H9 (cell line): Measurements from ENCODE around the gene GPR62. TPM values are rescaled to one million over a fixed set of nuclear protein-coding genes. Genes with fewer than 3 reads are reported as not detected.

ENCODE experiments used
- DNase-seq: peaks from one replicate; pipeline ENCODE4 v3.0.0-alpha.2; 2017
- H2AFZ ChIP-seq: one replicate; pipeline ENCODE4 v1.6.1; 2013; ENCODE audit warnings: mild to moderate bottlenecking, low read length, control low read depth, moderate library complexity
- H2AK5ac ChIP-seq: 2 replicates; pipeline ENCODE4 v1.6.1; 2013; ENCODE audit warnings: low read length, control low read depth, mixed read lengths; ENCODE audit not compliant: insufficient read length
- H2BK120ac ChIP-seq: one replicate; pipeline ENCODE4 v1.6.1; 2013; ENCODE audit warnings: low read depth, mild to moderate bottlenecking, low read length, control low read depth, inconsistent platforms; ENCODE audit not compliant: poor library complexity, severe bottlenecking
- H2BK12ac ChIP-seq: 2 replicates; pipeline ENCODE4 v1.6.1; 2013; ENCODE audit warnings: low read length, control low read depth, mixed read lengths, low read depth; ENCODE audit not compliant: insufficient read length
- H2BK15ac ChIP-seq: 2 replicates; pipeline ENCODE4 v1.6.1; 2013; ENCODE audit warnings: low read depth, low read length, control low read depth
- H2BK20ac ChIP-seq: one replicate; pipeline ENCODE4 v1.6.1; 2013; ENCODE audit warnings: low read depth, mild to moderate bottlenecking, low read length, control low read depth, inconsistent platforms; ENCODE audit not compliant: poor library complexity, severe bottlenecking
- H2BK5ac ChIP-seq: 2 replicates; pipeline ENCODE4 v1.6.1; 2013; ENCODE audit warnings: low read length, control low read depth, mixed read lengths; ENCODE audit not compliant: insufficient read length
- H3K14ac ChIP-seq: 2 replicates; pipeline ENCODE4 v1.6.1; 2013; ENCODE audit warnings: low read length, control low read depth; ENCODE audit not compliant: insufficient read depth
- H3K18ac ChIP-seq: 2 replicates; pipeline ENCODE4 v1.6.1; 2013; ENCODE audit warnings: low read depth, mild to moderate bottlenecking, mixed read lengths, low read length, control low read depth; ENCODE audit not compliant: insufficient read length
- H3K23ac ChIP-seq: 2 replicates; pipeline ENCODE4 v1.6.1; 2013; ENCODE audit warnings: low read length, control low read depth, mixed read lengths, low read depth; ENCODE audit not compliant: insufficient read length
- H3K23me2 ChIP-seq: 2 replicates; pipeline ENCODE4 v1.6.1; 2013; ENCODE audit warnings: low read depth, mild to moderate bottlenecking, mixed read lengths, low read length, control low read depth; ENCODE audit not compliant: insufficient read length, poor library complexity, severe bottlenecking
- H3K27ac ChIP-seq: 2 replicates; pipeline ENCODE4 v1.5.1; 2013; ENCODE audit warnings: low read length, control low read depth, mixed read lengths, low read depth; ENCODE audit not compliant: insufficient read length
- H3K27me3 ChIP-seq: 2 replicates; pipeline ENCODE4 v1.6.1; 2013; ENCODE audit warnings: low read length, control low read depth, inconsistent platforms; ENCODE audit not compliant: insufficient read depth
- H3K4ac ChIP-seq: 2 replicates; pipeline ENCODE4 v1.6.1; 2013; ENCODE audit warnings: low read depth, mild to moderate bottlenecking, control low read depth, inconsistent platforms, low read length, moderate library complexity
- H3K4me1 ChIP-seq: 2 replicates; pipeline ENCODE4 v1.6.1; 2013; ENCODE audit warnings: low read length, control low read depth, inconsistent platforms; ENCODE audit not compliant: insufficient read depth
- H3K4me2 ChIP-seq: 2 replicates; pipeline ENCODE4 v1.6.1; 2013; ENCODE audit warnings: low read length, control low read depth, mixed read lengths; ENCODE audit not compliant: insufficient read length, insufficient read depth
- H3K56ac ChIP-seq: 2 replicates; pipeline ENCODE4 v1.6.1; 2013; ENCODE audit warnings: low read depth, mild to moderate bottlenecking, mixed read lengths, low read length, control low read depth; ENCODE audit not compliant: insufficient read length
- H3K79me1 ChIP-seq: 2 replicates; pipeline ENCODE4 v1.6.1; 2013; ENCODE audit warnings: low read depth, mild to moderate bottlenecking, moderate library complexity, low read length, control low read depth, inconsistent platforms; ENCODE audit not compliant: insufficient read depth, poor library complexity, severe bottlenecking
- H3K79me2 ChIP-seq: 2 replicates; pipeline ENCODE4 v1.6.1; 2013; ENCODE audit warnings: low read length, control low read depth, inconsistent platforms; ENCODE audit not compliant: insufficient read depth
- H3K9ac ChIP-seq: 2 replicates; pipeline ENCODE4 v1.6.1; 2013; ENCODE audit warnings: low read length, control low read depth, mixed read lengths; ENCODE audit not compliant: insufficient read length; ENCODE audit errors: extremely low read depth
- H3K9me3 ChIP-seq: one replicate; pipeline ENCODE4 v1.6.1; 2013; ENCODE audit warnings: low read depth, low read length, inconsistent platforms; ENCODE audit not compliant: control insufficient read depth
- H3T11ph ChIP-seq: one replicate; pipeline ENCODE4 v1.6.1; 2013; ENCODE audit warnings: mild to moderate bottlenecking, low read length, control low read depth, inconsistent platforms
- H4K20me1 ChIP-seq: one replicate; pipeline ENCODE4 v1.6.1; 2013; ENCODE audit not compliant: control insufficient read depth, insufficient read length, insufficient read depth
- H4K5ac ChIP-seq: 2 replicates; pipeline ENCODE4 v1.6.1; 2013; ENCODE audit warnings: low read depth, mild to moderate bottlenecking, mixed read lengths, low read length, control low read depth; ENCODE audit not compliant: insufficient read length
- H4K8ac ChIP-seq: replicated peaks from 2 replicates; pipeline ENCODE4 v1.6.1; 2013; ENCODE audit warnings: low read length, control low read depth, mixed read lengths, low read depth; ENCODE audit not compliant: insufficient read length
- H4K91ac ChIP-seq: 2 replicates; pipeline ENCODE4 v1.6.1; 2013; ENCODE audit warnings: low read depth, mild to moderate bottlenecking, moderate library complexity, mixed read lengths, low read length, control low read depth; ENCODE audit not compliant: insufficient read length
- H3K27ac Mint-ChIP-seq, 3 experiments: 2 replicates in 2 of 3; 3 replicates in 1 of 3; pipeline ENCODE4 v1.8.0; 2020 to 2021; ENCODE audit warnings: mixed read lengths in 3 of 3, mild to moderate bottlenecking in 1 of 3, moderate library complexity in 1 of 3
- H3K27me3 Mint-ChIP-seq: 2 replicates; pipeline ENCODE4 v1.8.0; 2021; ENCODE audit warnings: low read depth, mild to moderate bottlenecking, moderate library complexity, mixed read lengths
- H3K36me3 Mint-ChIP-seq, 3 experiments: 2 replicates in 2 of 3; 3 replicates in 1 of 3; pipeline ENCODE4 v1.8.0; 2020 to 2021; ENCODE audit warnings: low read depth in 3 of 3, mixed read lengths in 3 of 3; ENCODE audit not compliant: insufficient read depth in 1 of 3
- H3K4me1 Mint-ChIP-seq, 2 experiments: 2 replicates each; pipeline ENCODE4 v1.8.0; 2020; ENCODE audit warnings: mixed read lengths in 2 of 2
- H3K4me3 Mint-ChIP-seq, 2 experiments: 2 replicates in 1 of 2; 3 replicates in 1 of 2; pipeline ENCODE4 v1.8.0; 2020 to 2021; ENCODE audit warnings: mild to moderate bottlenecking in 2 of 2, mixed read lengths in 2 of 2, moderate library complexity in 1 of 2
- H3K9me3 Mint-ChIP-seq, 2 experiments: 2 replicates in 1 of 2; 3 replicates in 1 of 2; pipeline ENCODE4 v1.8.0; 2020; ENCODE audit warnings: mild to moderate bottlenecking in 2 of 2, mixed read lengths in 2 of 2, moderate library complexity in 1 of 2
- WGBS: extraction: QIAGEN DNeasy Blood & Tissue Kit; methylation state at CpG from one replicate; pipeline ENCODE4 v1.1.7; 2013; ENCODE audit warnings: missing lambda C conversion rate, low lambda C conversion rate, mixed read lengths; ENCODE audit not compliant: insufficient read length; ENCODE audit errors: extremely low coverage; 5-methylcytosine and 5-hydroxymethylcytosine counted together
- total RNA-seq: library from RNA; stranded (reverse); gene quantifications from 2 replicates; pipeline ENCODE4 v1.2.1, GENCODE V29; 2021
- TF ChIP-seq, protein P1 (sequence below): fragments of 200-600 bp; sonication (generic); conservative IDR thresholded peaks from 3 replicates; pipeline ENCODE4 v1.8.0; 2021; ENCODE audit warnings: antibody characterized with exemption, mild to moderate bottlenecking

GPR62 gene
- total RNA-seq, 1 experiment from 2014 or later = 0.13 TPM

DNA sequence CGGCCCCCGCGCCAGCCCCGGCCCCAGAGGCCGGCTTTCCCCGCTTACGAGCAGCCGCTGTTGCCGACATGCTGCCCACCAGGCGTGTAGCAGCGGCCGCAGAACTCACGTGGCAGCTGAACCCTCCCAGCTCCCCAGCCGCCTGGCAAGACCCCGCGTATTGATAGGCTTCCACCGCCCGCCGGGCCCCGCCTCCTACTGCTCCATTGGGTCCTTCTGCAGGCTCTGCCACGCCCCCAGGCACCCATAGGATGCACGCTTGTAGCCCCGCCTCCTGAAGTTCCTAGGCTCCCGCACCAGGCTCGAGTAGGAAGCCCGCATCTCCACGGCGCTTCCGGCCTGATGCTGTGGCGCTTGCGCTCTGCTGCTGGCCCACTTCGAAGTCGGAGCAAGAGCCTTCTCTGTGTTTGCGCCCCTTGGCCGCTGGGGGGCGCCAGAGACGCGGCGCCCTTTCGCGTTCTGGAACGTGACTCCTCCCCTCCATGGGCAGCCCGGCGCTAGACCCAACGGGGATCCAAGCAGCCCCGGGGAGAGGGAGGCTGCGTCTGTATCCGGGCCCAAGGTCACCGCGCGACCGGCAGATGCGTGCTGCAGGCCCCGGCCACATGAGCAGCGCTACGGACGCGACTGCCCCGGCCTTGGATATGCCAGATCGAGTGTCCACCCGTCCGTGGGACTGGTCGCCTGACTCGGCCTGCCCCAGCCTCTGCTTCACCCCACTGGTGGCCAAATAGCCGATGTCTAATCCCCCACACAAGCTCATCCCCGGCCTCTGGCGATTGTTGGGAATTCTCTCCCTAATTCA, 13.2 kb upstream of the GPR62 start, which contains the start of the genes PARP3 and RRP9:
Gene PARP3 (plus strand): TSS at position 566 of the 805 bp plus-strand sequence. CDS start 993 bp downstream, outside the sequence.
Gene RRP9 (minus strand): TSS at position 107 of the 805 bp plus-strand sequence. CDS start 37 bp downstream, at position 70.
- H2BK5ac ChIP-seq = no peak within 1 kb of the TSS
- no peak within 1 kb of the TSS for H3K4ac ChIP-seq
- H3K56ac ChIP-seq = no peak within 1 kb of the TSS
- Mint-ChIP-seq H3K27ac (peak within 1 kb of the TSS; percentile 17 to 71 (median 19); a peak in 2 of 7 replicates), H3K4me1 (peaks cover 17 to 18% of the 10 kb centered on the region in 2 experiments), H3K4me3 (peak within 1 kb of the TSS; percentile 87 to 93), H3K9me3 (no peaks in the 10 kb centered on the region; a peak in 1 of 5 replicates), H3K27me3 (peaks cover 44% of the 10 kb centered on the region), H3K36me3 (peaks cover 21 to 35% (median 32%) of the 10 kb centered on the region in 3 experiments; a peak in 6 of 7 replicates)
- H3K23ac ChIP-seq = no peak within 1 kb of the TSS
- DNase-seq = peak; percentile 100
- no peaks in the 10 kb centered on the region for H4K20me1 ChIP-seq
- H4K91ac ChIP-seq = no peak within 1 kb of the TSS
- H3K4me2 ChIP-seq = peak within 1 kb of the TSS; percentile 87
- no peak within 1 kb of the TSS for H2AK5ac ChIP-seq
- no peak within 1 kb of the TSS for H4K8ac ChIP-seq
- peaks cover 10% of the 10 kb centered on the region for H3K79me2 ChIP-seq
- H2AFZ ChIP-seq = no peak within 1 kb of the TSS
- no peak within 1 kb of the TSS for H3K14ac ChIP-seq
- H3T11ph ChIP-seq = no peak within 1 kb of the TSS
- no peaks in the 10 kb centered on the region for H3K9me3 ChIP-seq
- TF ChIP-seq, protein P1, sequence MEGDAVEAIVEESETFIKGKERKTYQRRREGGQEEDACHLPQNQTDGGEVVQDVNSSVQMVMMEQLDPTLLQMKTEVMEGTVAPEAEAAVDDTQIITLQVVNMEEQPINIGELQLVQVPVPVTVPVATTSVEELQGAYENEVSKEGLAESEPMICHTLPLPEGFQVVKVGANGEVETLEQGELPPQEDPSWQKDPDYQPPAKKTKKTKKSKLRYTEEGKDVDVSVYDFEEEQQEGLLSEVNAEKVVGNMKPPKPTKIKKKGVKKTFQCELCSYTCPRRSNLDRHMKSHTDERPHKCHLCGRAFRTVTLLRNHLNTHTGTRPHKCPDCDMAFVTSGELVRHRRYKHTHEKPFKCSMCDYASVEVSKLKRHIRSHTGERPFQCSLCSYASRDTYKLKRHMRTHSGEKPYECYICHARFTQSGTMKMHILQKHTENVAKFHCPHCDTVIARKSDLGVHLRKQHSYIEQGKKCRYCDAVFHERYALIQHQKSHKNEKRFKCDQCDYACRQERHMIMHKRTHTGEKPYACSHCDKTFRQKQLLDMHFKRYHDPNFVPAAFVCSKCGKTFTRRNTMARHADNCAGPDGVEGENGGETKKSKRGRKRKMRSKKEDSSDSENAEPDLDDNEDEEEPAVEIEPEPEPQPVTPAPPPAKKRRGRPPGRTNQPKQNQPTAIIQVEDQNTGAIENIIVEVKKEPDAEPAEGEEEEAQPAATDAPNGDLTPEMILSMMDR = peak; percentile 100
- H3K27me3 ChIP-seq = no peaks in the 10 kb centered on the region
- H4K5ac ChIP-seq = no peak within 1 kb of the TSS
- H3K23me2 ChIP-seq = peaks cover 16% of the 10 kb centered on the region
- H3K18ac ChIP-seq = peak within 1 kb of the TSS; percentile 12
- H3K79me1 ChIP-seq = peaks cover 14% of the 10 kb centered on the region
- WGBS = no CpG with 5 or more reads among the region's 67 CpGs
- no peak within 1 kb of the TSS for H2BK15ac ChIP-seq
- H2BK20ac ChIP-seq = no peak within 1 kb of the TSS
- H2BK120ac ChIP-seq = no peak within 1 kb of the TSS
- no peak within 1 kb of the TSS for H2BK12ac ChIP-seq
- 0 out of 2 replicates have a peak, but pooled peaks cover 2% of the 10 kb centered on the region for H3K4me1 ChIP-seq
- no peak within 1 kb of the TSS for H3K27ac ChIP-seq
- H3K9ac ChIP-seq = peak within 1 kb of the TSS; percentile 65
